Brain microvascular endothelial cell (primary cell): ENCODE results near the gene HOXB4.

Source experiments
- DNase-seq: peaks from one replicate; pipeline ENCODE4 v3.0.0-alpha.2; 2020
- H3K27ac ChIP-seq: fragments of 250-450 bp; sonication (Bioruptor Pico); 2 replicates; pipeline ENCODE4 v1.5.1; 2020; ENCODE audit warnings: mild to moderate bottlenecking, moderate library complexity
- H3K27me3 ChIP-seq: fragments of 250-450 bp; sonication (Bioruptor Pico); replicated peaks from 2 replicates; pipeline ENCODE4 v1.5.1; 2020; ENCODE audit warnings: mild to moderate bottlenecking
- H3K36me3 ChIP-seq: fragments of 250-450 bp; sonication (Bioruptor Pico); replicated peaks from 2 replicates; pipeline ENCODE4 v1.5.1; 2020; ENCODE audit warnings: mild to moderate bottlenecking
- H3K4me3 ChIP-seq: 2 replicates; pipeline ENCODE4 v1.5.1; 2011; ENCODE audit warnings: low read depth, mild to moderate bottlenecking, control low read depth, low read length, moderate library complexity
- in situ Hi-C: cut with HindIII; loops from 2 replicates; pipeline ENCODE4 v1.10.0; 2017; ENCODE audit warnings: low sequenced_read_pairs, low pct_ligation_motif_present
- TF ChIP-seq, protein P1 (sequence below): IDR thresholded peaks from 2 replicates; pipeline ENCODE4 v1.5.1; 2011; ENCODE audit warnings: low read depth, mild to moderate bottlenecking, moderate library complexity, low read length, control low read depth, inconsistent platforms; ENCODE audit errors: missing control alignments

HOXB4 gene

DNA sequence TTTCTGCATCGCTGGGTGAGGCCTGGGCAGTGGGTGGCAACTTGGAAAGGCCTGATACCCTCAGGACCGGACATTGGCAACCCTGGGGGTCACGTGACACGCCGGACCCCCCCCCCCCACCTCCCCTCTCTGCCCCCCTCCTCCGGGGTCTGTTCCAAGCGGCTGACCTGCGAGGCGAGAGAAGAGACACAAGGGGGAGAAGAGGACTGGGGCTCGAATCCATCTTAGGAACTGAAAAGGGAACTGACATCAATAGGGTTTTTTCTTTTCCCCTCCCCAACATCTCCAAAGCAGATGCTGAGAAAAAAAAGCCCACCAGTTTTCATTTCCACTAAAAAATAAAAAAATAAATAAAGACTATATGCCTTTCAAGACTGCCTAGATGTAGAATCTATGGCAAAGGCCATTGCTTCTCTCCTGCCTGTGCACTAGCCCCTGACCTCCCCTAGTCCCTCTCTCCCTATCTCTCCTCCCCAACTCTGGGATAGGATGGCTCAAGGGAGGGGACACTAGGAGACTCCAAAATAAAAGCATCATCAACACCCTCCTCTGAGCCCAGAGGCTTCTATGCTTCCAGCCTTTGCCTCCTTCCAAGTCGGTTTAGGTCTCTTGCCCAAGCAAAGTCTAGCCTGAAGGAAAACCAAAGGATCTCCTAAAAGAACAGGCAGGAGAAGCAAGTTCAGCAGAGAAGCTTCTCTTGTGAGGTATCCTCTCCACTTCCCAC lies 25.5 kb downstream of the HOXB4 start:
- Histone ChIP-seq H3K27ac (no peak overlapping the region), H3K4me3 (peak overlapping the region; percentile 9), H3K27me3 (peaks cover 83% of the 10 kb centered on the region), H3K36me3 (no peaks in the 10 kb centered on the region)
- no peak for DNase-seq
- TF ChIP-seq, protein P1, sequence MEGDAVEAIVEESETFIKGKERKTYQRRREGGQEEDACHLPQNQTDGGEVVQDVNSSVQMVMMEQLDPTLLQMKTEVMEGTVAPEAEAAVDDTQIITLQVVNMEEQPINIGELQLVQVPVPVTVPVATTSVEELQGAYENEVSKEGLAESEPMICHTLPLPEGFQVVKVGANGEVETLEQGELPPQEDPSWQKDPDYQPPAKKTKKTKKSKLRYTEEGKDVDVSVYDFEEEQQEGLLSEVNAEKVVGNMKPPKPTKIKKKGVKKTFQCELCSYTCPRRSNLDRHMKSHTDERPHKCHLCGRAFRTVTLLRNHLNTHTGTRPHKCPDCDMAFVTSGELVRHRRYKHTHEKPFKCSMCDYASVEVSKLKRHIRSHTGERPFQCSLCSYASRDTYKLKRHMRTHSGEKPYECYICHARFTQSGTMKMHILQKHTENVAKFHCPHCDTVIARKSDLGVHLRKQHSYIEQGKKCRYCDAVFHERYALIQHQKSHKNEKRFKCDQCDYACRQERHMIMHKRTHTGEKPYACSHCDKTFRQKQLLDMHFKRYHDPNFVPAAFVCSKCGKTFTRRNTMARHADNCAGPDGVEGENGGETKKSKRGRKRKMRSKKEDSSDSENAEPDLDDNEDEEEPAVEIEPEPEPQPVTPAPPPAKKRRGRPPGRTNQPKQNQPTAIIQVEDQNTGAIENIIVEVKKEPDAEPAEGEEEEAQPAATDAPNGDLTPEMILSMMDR: no peak
- in situ Hi-C loops: no loop called here

DNA sequence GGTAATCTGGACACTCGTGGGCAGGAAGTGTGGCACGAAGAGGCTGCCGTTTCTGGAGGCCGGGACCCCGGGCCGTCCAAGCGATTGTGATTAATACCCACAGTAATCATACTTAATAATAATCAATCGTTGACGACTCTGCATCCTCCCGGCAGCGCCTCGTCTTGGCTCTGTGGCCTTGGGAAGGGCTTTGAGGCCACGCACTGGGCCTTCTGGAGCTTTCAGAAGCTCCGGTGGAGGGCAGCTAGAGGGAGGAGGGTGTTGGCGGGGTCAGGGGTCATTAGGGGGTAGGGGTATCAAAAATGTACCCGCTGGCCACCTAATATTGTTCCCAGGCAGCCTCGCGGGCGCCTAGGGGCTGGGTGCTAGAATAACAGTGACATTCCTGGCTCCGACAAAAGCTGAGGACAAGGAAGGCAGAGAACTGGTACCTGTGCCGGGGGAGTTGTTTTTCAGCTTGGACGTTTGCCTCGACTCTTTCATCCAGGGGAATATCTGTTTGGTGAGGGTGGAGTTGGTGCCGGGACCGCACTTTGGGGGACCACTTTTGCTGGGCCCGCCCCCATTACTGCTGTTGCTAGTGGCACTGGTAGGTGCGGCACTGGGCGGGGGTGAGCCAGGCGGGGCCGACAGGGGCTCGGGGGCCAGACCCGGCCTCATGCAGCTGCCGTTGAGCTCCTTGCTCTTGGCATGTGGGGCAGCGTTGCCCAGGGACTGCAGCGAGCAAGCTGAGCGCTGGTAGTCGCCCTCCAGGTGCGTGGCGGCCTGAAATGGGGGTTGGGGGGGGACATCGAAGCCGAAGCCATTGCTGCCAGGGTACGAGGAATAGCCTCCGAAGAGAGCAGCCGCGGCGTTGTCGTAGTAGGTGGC lies 26.3 kb downstream of the HOXB4 start:
- in situ Hi-C loops: no loop called here
- Histone ChIP-seq H3K4me3 (no peak overlapping the region), H3K36me3 (no peaks in the 10 kb centered on the region), H3K27me3 (peaks cover 83% of the 10 kb centered on the region), H3K27ac (no peak overlapping the region)
- no peak for DNase-seq
- TF ChIP-seq, protein P1: no peak

DNA sequence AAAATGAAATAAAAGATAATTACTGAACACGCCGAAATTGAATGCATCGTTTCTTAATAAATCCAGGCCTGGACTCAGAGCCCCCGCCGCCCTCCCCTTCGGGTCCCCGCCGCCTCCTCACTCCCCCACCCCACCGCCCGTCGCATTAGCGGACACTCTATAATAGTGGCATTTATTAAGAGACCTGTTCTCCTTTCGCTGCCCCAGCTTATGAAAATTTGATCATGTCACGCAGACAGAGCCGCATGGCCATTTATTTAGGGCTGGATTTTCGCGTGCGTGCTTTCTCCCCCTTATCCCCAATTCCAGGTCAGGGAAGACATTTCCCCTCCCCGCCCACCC lies 27.0 kb downstream of the HOXB4 start:
- H3K4me3 ChIP-seq: no peak overlapping the region
- in situ Hi-C loops: no loop called here
- peaks cover 83% of the 10 kb centered on the region for H3K27me3 ChIP-seq
- no peaks in the 10 kb centered on the region for H3K36me3 ChIP-seq
- TF ChIP-seq, protein P1: no peak
- H3K27ac ChIP-seq: no peak overlapping the region
- DNase-seq: no peak

DNA sequence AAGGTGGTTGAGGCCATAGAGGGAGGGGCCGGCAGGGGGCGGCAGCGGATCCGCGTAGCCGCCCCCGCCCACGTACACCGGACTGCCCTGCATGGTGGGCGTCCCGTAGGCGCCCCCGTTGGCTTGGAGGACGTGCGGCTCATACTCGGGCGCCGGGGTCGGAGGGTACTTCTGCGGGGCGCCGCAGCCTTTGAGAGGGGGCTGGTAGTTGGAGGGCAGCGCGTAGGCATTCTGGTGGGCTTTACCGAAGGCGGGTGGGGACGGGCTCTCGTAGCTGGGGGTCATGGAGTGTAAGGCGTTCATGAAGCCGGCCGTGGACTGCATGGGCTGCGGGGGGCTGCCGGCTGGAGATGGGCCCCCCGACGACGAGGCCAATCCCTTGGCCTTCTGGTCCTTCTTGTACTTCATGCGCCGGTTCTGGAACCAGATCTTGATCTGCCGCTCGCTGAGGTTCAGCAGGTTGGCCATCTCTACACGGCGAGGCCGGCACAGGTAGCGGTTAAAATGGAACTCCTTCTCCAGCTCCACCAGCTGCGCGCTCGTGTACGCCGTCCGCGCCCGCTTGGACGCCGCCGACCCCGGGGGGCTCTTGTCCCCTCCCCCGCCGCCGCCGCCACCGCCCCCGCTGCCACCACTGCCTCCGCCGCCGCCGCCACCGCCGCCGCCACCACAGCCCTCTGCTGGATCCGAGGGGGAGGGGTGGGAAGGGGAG lies 27.5 kb downstream of the HOXB4 start:
- Histone ChIP-seq H3K36me3 (no peaks in the 10 kb centered on the region), H3K27ac (no peak overlapping the region)
- in situ Hi-C loops: no loop called here

DNA sequence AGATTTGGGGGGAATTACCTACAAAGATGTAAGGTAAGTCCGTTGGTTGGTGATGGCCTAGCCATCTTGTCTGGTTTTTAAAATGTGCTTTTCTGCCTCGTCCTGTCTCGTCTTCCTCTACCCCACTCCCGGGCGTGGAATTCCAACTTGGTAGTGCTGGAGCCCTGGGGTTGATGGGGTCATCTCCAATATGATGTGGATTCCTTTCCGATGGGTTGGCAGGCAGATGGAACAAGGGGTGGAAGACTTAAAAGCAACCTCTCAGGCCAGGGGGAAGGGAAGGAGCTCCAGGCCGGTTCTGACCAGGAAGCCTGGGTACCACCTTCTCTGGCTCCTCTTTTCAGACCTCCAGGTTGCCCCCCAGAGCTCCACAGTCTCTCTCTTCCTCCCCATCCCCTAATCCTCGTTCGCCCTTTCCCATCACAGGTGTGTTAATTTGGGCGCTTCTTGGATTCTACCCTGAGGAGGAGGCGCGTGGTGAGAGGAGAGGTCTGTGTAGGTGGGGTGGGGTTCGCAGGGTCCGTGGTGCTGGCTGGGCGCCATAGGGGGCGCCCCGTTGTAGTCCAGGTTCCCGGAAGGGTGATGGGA lies 28.1 kb downstream of the HOXB4 start:
- in situ Hi-C loops: no loop called here
- Histone ChIP-seq H3K27me3 (peaks cover 88% of the 10 kb centered on the region), H3K36me3 (no peaks in the 10 kb centered on the region), H3K4me3 (no peak overlapping the region), H3K27ac (no peak overlapping the region)
- TF ChIP-seq, protein P1: peak; percentile 40
- no peak for DNase-seq

More for the DNA sequence above, 27.5 kb downstream of the HOXB4 start:
- DNase-seq: no peak
- Histone ChIP-seq H3K4me3 (peak overlapping the region; percentile 33), H3K27me3 (peaks cover 82% of the 10 kb centered on the region)
- TF ChIP-seq, protein P1: no peak
